Transverse colon (tissue), 4 donors: ENCODE results near the gene GNB2. TPM values are rescaled to one million over a fixed set of nuclear protein-coding genes. Genes with fewer than 3 reads are reported as not detected.
"Not testable (repeated sequence)": the region's sequence is repeated elsewhere in the genome, so short reads cannot be mapped to it uniquely, and the experiment has no call there.

ENCODE experiments used
- DNase-seq: peaks from one replicate; pipeline ENCODE4 v3.0.0-alpha.2; 2019
- H3K27ac ChIP-seq, 4 donors: fragments of 200-600 bp; sonication (generic); 2 replicates each; pipeline ENCODE4 v1.5.1; 2016 to 2018; ENCODE audit warnings: inconsistent platforms in 4 of 4
- H3K27me3 ChIP-seq: fragments of 200-600 bp; sonication (generic); 2 replicates; pipeline ENCODE4 v1.5.1; 2017; ENCODE audit warnings: inconsistent platforms
- H3K36me3 ChIP-seq, 4 donors: fragments of 200-600 bp; sonication (generic); 2 replicates each; pipeline ENCODE4 v1.5.1; 2017 to 2019; ENCODE audit warnings: inconsistent platforms in 4 of 4
- H3K4me1 ChIP-seq, 4 donors: fragments of 200-600 bp; sonication (generic); 2 replicates each; pipeline ENCODE4 v1.5.1; 2017 to 2020; ENCODE audit warnings: inconsistent platforms in 4 of 4
- H3K4me3 ChIP-seq, 4 donors: fragments of 200-600 bp; sonication (generic); 1 replicate in 1 of 4; 2 replicates in 3 of 4; pipeline versions ENCODE4 v1.5.1 to v1.6.1; 2017 to 2019; ENCODE audit warnings: inconsistent platforms in 4 of 4
- H3K9me3 ChIP-seq, 2 donors: fragments of 200-600 bp; sonication (generic); 2 replicates each; pipeline ENCODE4 v1.5.1; 2017 to 2019; ENCODE audit warnings: inconsistent platforms in 2 of 2
- CTCF ChIP-seq, 5 experiments: fragments of 200-600 bp in 3 of 5; fragments of 450-650 bp in 2 of 5; sonication (generic) in 3 of 5; IDR thresholded peaks; 1 replicate in 2 of 5; 2 replicates in 3 of 5; pipeline ENCODE4 v1.5.1; 2016 to 2017; ENCODE audit warnings: antibody characterized with exemption in 5 of 5, inconsistent platforms in 3 of 5, mild to moderate bottlenecking in 2 of 5, moderate library complexity in 1 of 5
- EP300 ChIP-seq: sonication (generic); formaldehyde crosslinking; IDR thresholded peaks from one replicate; pipeline ENCODE4 v1.6.1; 2017; ENCODE audit warnings: antibody characterized with exemption, low read depth
- POLR2A ChIP-seq: fragments of 450-650 bp; IDR thresholded peaks from one replicate; pipeline ENCODE4 v1.6.1; 2016; ENCODE audit warnings: antibody characterized with exemption, mild to moderate bottlenecking, moderate library complexity
- POLR2AphosphoS5 ChIP-seq, 3 donors: sonication (generic); formaldehyde crosslinking; IDR thresholded peaks; one replicate each; pipeline ENCODE4 v1.6.1; 2016; ENCODE audit warnings: antibody characterized with exemption in 3 of 3
- WGBS, 2 donors: methylation state at CpG; one replicate each; pipeline ENCODE4 v1.1.5; 2018; ENCODE audit warnings: low coverage in 1 of 2; 5-methylcytosine and 5-hydroxymethylcytosine counted together
- in situ Hi-C, 4 donors: fragments of 200-750 bp; cut with MboI; loops; one replicate each; pipeline versions ENCODE4 v1.15.0 to v1.15.1; 2017; ENCODE audit warnings: low sequenced_read_pairs in 3 of 4, low pct_ligation_motif_present in 1 of 4, low pct_unique_long_range_greater_than_20kb in 1 of 4
- intact Hi-C: fragments of 100-400 bp; cut with DNase I; formaldehyde crosslinking; loops from one replicate; pipeline ENCODE4 v1.15.1; 2023; ENCODE audit warnings: low total_unique reads
- total RNA-seq, 4 donors: library from RNA; depleted of rRNA; stranded (reverse); fragments of >200 nt; gene quantifications; one replicate each; pipeline ENCODE4 v1.1.0, GENCODE V29; 2016

The GNB2 gene
- total RNA-seq, 4 donors from 2014 or later = 192 to 301 (median 246) TPM

GRCh38 chr7:100655908-100656674 lies 17.4 kb upstream of the GNB2 start, which contains the start of gene ACTL6B:
ACTL6B (minus strand) TSS chr7:100656448; CDS start chr7:100656354, 94 bp downstream.
- Histone ChIP-seq H3K9me3 (no peaks in the 10 kb centered on the region), H3K27me3 (peaks cover 66% of the 10 kb centered on the region), H3K4me1 (no peaks in the 10 kb centered on the region), H3K27ac (no peak within 1 kb of the TSS), H3K4me3 (no peak within 1 kb of the TSS), H3K36me3 (no peaks in the 10 kb centered on the region)
- TF ChIP-seq POLR2AphosphoS5 (IDR thresholded peaks at IDR 0.05) (no peak), CTCF (IDR thresholded peaks at IDR 0.05) (no peak), POLR2A (no peak), EP300 (no peak)
- 31% methylated on average over 32 of the region's 63 CpGs; no CpG with 5 or more reads in 1 of the 2 donors for WGBS, 2 donors
- in situ Hi-C loops (no loop called here), intact Hi-C loops (no loop called here)
- peak; percentile 21 for DNase-seq

GRCh38 chr7:100662194-100662776 lies 11.3 kb upstream of the GNB2 start:
- H3K27ac ChIP-seq, intact Hi-C loops, DNase-seq, H3K36me3 ChIP-seq, H3K9me3 ChIP-seq, H3K4me3 ChIP-seq, H3K4me1 ChIP-seq, in situ Hi-C loops: not testable (repeated sequence)
- 70 to 88% methylated on average over 1 to 12 of the region's 12 CpGs for WGBS, 2 donors
- peaks cover 23% of the 10 kb centered on the region for H3K27me3 ChIP-seq

- DNase-seq = no peak
- TF ChIP-seq POLR2AphosphoS5 (IDR thresholded peaks at IDR 0.05) (no peak), EP300 (no peak), CTCF (IDR thresholded peaks at IDR 0.05) (no peak), POLR2A (no peak)
- in situ Hi-C loops (no loop called here), intact Hi-C loops (no loop called here)
- no peaks in the 10 kb centered on the region for H3K4me1 ChIP-seq
- H3K27me3 ChIP-seq = no peaks in the 10 kb centered on the region
- no peaks in the 10 kb centered on the region for H3K9me3 ChIP-seq
- 86 to 93% methylated on average over 2 to 5 of the region's 5 CpGs for WGBS, 2 donors
- H3K27ac ChIP-seq = no peak overlapping the region
- no peaks in the 10 kb centered on the region for H3K36me3 ChIP-seq
- H3K4me3 ChIP-seq = no peak overlapping the region
Measured at GRCh38 chr7:100665168-100665726, 8.3 kb upstream of the GNB2 start.

- intact Hi-C loops = no loop called here
- no peaks in the 10 kb centered on the region for H3K36me3 ChIP-seq
- no peak overlapping the region for H3K27ac ChIP-seq
- no peak for DNase-seq
- H3K4me3 ChIP-seq = no peak overlapping the region
- H3K4me1 ChIP-seq = no peaks in the 10 kb centered on the region
- no peak for TF ChIP-seq POLR2AphosphoS5 (IDR thresholded peaks at IDR 0.05)
- TF ChIP-seq EP300 = no peak
- no peak for TF ChIP-seq POLR2A
- no peak for TF ChIP-seq CTCF (IDR thresholded peaks at IDR 0.05)
- H3K27me3 ChIP-seq = no peaks in the 10 kb centered on the region
- in situ Hi-C loops = no loop called here
- H3K9me3 ChIP-seq = no peaks in the 10 kb centered on the region
- 80 to 81% methylated on average over 13 to 16 of the region's 16 CpGs for WGBS, 2 donors
Measured at GRCh38 chr7:100667331-100668068, 6.0 kb upstream of the GNB2 start.
